K562 (cell line): ENCODE data around the gene EEFSEC.

Source experiments
- ATF6 ChIP-seq: sonication (generic); formaldehyde crosslinking; IDR thresholded peaks from 2 replicates; pipeline ENCODE4 v1.4.0; 2020; ENCODE audit warnings: mild to moderate bottlenecking, missing genetic modification reagents
- CTCF ChIP-seq, 3 experiments: IDR thresholded peaks in 2 of 3; conservative IDR thresholded peaks in 1 of 3; 2 replicates each; pipeline ENCODE4 v1.5.1; 2011 to 2012; ENCODE audit warnings: low read length in 3 of 3, mild to moderate bottlenecking in 3 of 3, control low read depth in 2 of 3, improper control_type of control experiment in 1 of 3, inconsistent platforms in 1 of 3, low read depth in 1 of 3, mixed read lengths in 1 of 3, moderate library complexity in 1 of 3; ENCODE audit not compliant: insufficient read depth in 2 of 3
- HIVEP1 ChIP-seq: fragments of 250-450 bp; sonication (Bioruptor Pico); IDR thresholded peaks from 2 replicates; pipeline ENCODE4 v1.4.0; 2020; ENCODE audit warnings: mild to moderate bottlenecking
- HMGXB4 ChIP-seq: sonication (generic); formaldehyde crosslinking; IDR thresholded peaks from 2 replicates; pipeline ENCODE4 v1.8.1; 2023; ENCODE audit warnings: mild to moderate bottlenecking, missing genetic modification reagents
- MAX ChIP-seq: sonication (generic); formaldehyde crosslinking; IDR thresholded peaks from 2 replicates; pipeline ENCODE4 v1.9.0; 2022; ENCODE audit warnings: mild to moderate bottlenecking, missing genetic modification reagents
- MECOM ChIP-seq: fragments of 250-450 bp; sonication (Bioruptor Pico); IDR thresholded peaks from 2 replicates; pipeline ENCODE4 v1.8.0; 2022; ENCODE audit warnings: inconsistent platforms
- RBFOX2 ChIP-seq: fragments of 200-400 bp; formaldehyde crosslinking; IDR thresholded peaks from 2 replicates; pipeline ENCODE4 v1.6.1; 2017; ENCODE audit warnings: low read depth, mild to moderate bottlenecking, low read length, moderate library complexity
- SIRT6 ChIP-seq: IDR thresholded peaks from one replicate; pipeline ENCODE4 v1.6.1; 2012; ENCODE audit warnings: low read depth, mild to moderate bottlenecking, control low read depth, inconsistent platforms, low read length, moderate library complexity
- SP1 ChIP-seq: sonication (generic); formaldehyde crosslinking; IDR thresholded peaks from 2 replicates; pipeline ENCODE4 v1.8.1; 2022; ENCODE audit warnings: mild to moderate bottlenecking, missing genetic modification reagents
- ZBTB33 ChIP-seq: sonication (generic); formaldehyde crosslinking; IDR thresholded peaks from 2 replicates; pipeline ENCODE4 v1.8.1; 2023; ENCODE audit warnings: mild to moderate bottlenecking, missing genetic modification reagents
- ZNF253 ChIP-seq: fragments of 250-450 bp; sonication (Bioruptor Pico); conservative IDR thresholded peaks from 2 replicates; pipeline ENCODE4 v1.6.1; 2021; ENCODE audit warnings: mild to moderate bottlenecking
- ZNF785 ChIP-seq: fragments of 250-450 bp; sonication (Bioruptor Pico); IDR thresholded peaks from 2 replicates; pipeline ENCODE4 v1.4.0; 2020; ENCODE audit warnings: mild to moderate bottlenecking

GRCh38 chr3:128133273-128133883 lies 19.9 kb upstream of the EEFSEC start:
- TF ChIP-seq MECOM = no peak
- TF ChIP-seq CTCF (IDR thresholded peaks at IDR 0.05 in 2 of 3, conservative IDR thresholded peaks at IDR 0.05 in 1 of 3; ENCODE audit: insufficient read depth in 2 of 3, low read depth in 1 of 3, low read length in 3 of 3) = peak; percentile 66 to 81 (median 72)
- TF ChIP-seq RBFOX2 = no peak
- TF ChIP-seq ZNF785 (CRISPR knock-in tag) = no peak
- TF ChIP-seq MAX (CRISPR knock-in tag) = no peak
- no peak for TF ChIP-seq SIRT6
- TF ChIP-seq HIVEP1 (CRISPR knock-in tag) = no peak
- TF ChIP-seq SP1 (CRISPR knock-in tag) = no peak
- no peak for TF ChIP-seq ATF6 (CRISPR knock-in tag)
- no peak for TF ChIP-seq HMGXB4
- no peak for TF ChIP-seq ZBTB33 (CRISPR knock-in tag)
- TF ChIP-seq ZNF253 (CRISPR knock-in tag) = no peak
